ENCODE measurements around the gene MAP6. TPM values are rescaled to one million over a fixed set of nuclear protein-coding genes. Genes with fewer than 3 reads are reported as not detected.

MAP6 gene
- total RNA-seq, 6 experiments from 2014 or later = 0.26 to 0.86 (median 0.58) TPM

- TF ChIP-seq CTCF (IDR thresholded peaks at IDR 0.05) (no peak), POLR2A (IDR thresholded peaks at IDR 0.05) (no peak)
- WGBS (ENCODE audit: insufficient coverage, low coverage, low lambda C conversion rate, missing lambda C conversion rate) = 13% methylated on average over 4 of the region's 4 CpGs
- Histone ChIP-seq H3K4me1 (peaks cover 0 to 2% (median 0%) of the 10 kb centered on the region in 4 donors), H3K4me3 (peak overlapping the region in 1 of 3 donors; percentile 66), H3K27me3 (no peaks in the 10 kb centered on the region), H3K9me3 (no peaks in the 10 kb centered on the region), H3K36me3 (no peaks in the 10 kb centered on the region), H3K27ac (peak overlapping the region; percentile 76 to 87 (median 80))
- intact Hi-C loops (cut with DNase I) = no loop called here
- ATAC-seq (peak in 3 of 4 donors; percentile 5 to 40 (median 32)), DNase-seq (no peak)
Observed at GRCh38 chr11:75582506-75582894, 86.3 kb downstream of the MAP6 start.

GRCh38 chr11:75579841-75580240 is 89.0 kb downstream of the MAP6 start:
- TF ChIP-seq POLR2A (IDR thresholded peaks at IDR 0.05) (no peak), CTCF (IDR thresholded peaks at IDR 0.05) (no peak)
- no peaks in the 10 kb centered on the region for H3K36me3 ChIP-seq
- no peak overlapping the region for H3K27ac ChIP-seq
- intact Hi-C loops (cut with DNase I) = no loop called here
- ATAC-seq = no peak
- H3K4me1 ChIP-seq = peaks cover 0 to 2% (median 0%) of the 10 kb centered on the region in 4 donors
- H3K27me3 ChIP-seq = no peaks in the 10 kb centered on the region
- no peak overlapping the region for H3K4me3 ChIP-seq
- no peaks in the 10 kb centered on the region for H3K9me3 ChIP-seq
- no peak for DNase-seq
- 56% methylated on average over 1 of the region's 1 CpG for WGBS (ENCODE audit: insufficient coverage, low coverage, low lambda C conversion rate, missing lambda C conversion rate)

- H3K9me3 ChIP-seq = no peaks in the 10 kb centered on the region
- H3K27me3 ChIP-seq = no peaks in the 10 kb centered on the region
- DNase-seq = no peak
- 27% methylated on average over 1 of the region's 1 CpG for WGBS (ENCODE audit: insufficient coverage, low coverage, low lambda C conversion rate, missing lambda C conversion rate)
- TF ChIP-seq POLR2A (IDR thresholded peaks at IDR 0.05) = no peak
- no peak for TF ChIP-seq CTCF (IDR thresholded peaks at IDR 0.05)
- H3K27ac ChIP-seq = no peak overlapping the region
- no peaks in the 10 kb centered on the region for H3K36me3 ChIP-seq
- intact Hi-C loops (cut with DNase I) = no loop called here
- ATAC-seq = no peak
- no peak overlapping the region for H3K4me3 ChIP-seq
- H3K4me1 ChIP-seq = peaks cover 0 to 2% (median 0%) of the 10 kb centered on the region in 4 donors
Observed at GRCh38 chr11:75578977-75579376, 89.9 kb downstream of the MAP6 start.

GRCh38 chr11:75577207-75577606 is 91.6 kb downstream of the MAP6 start:
- intact Hi-C loops (cut with DNase I) = no loop called here
- ATAC-seq = peak; percentile 47 to 59 (median 53)
- H3K4me3 ChIP-seq = no peak overlapping the region
- WGBS (ENCODE audit: insufficient coverage, low coverage, low lambda C conversion rate, missing lambda C conversion rate) = 13% methylated on average over 7 of the region's 10 CpGs
- H3K9me3 ChIP-seq = no peaks in the 10 kb centered on the region
- TF ChIP-seq POLR2A (IDR thresholded peaks at IDR 0.05) = no peak
- TF ChIP-seq CTCF (IDR thresholded peaks at IDR 0.05) = peak; percentile 11 to 55 (median 47)
- no peak overlapping the region for H3K27ac ChIP-seq
- peaks cover 0 to 2% (median 0%) of the 10 kb centered on the region in 4 donors for H3K4me1 ChIP-seq
- H3K27me3 ChIP-seq = no peaks in the 10 kb centered on the region
- peak in 1 of 3 donors; percentile 55 for DNase-seq
- peaks cover 0 to 10% (median 5%) of the 10 kb centered on the region in 4 donors for H3K36me3 ChIP-seq

Measured in right lobe of liver (tissue), 6 donors.